ENCODE data around the gene MED22.

Gene MED22

DNA sequence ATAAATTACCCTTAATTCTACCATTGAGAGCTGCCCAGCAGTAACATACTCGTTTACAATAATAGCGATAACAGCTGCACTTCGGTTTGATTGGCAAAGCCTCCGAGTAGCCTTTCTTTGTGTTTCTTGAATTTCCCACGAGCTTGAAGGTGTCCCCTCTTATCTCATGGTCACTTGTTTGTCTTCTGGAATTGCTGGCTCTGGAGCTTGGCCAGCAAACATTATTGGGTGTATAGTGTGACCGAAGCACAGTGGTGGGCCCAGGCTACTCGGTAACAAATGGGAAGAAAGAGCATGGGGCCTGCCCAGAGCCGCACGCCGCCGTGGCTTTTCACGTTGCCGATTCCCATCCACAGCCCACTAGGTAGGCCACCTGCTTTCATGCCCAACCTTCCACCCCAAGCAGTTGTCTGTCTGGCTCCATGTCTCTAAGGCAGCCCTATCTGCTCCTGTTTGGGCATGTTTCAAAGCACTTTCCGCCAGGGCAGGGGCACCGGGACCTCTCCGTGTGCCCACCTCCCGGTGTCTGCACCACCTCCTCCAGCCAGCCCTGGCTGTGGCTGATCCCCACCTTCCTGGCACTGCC lies 36.9 kb upstream of the MED22 start:
- Histone ChIP-seq H3K36me3 (ENCODE audit: low read length) (no peaks in the 10 kb centered on the region), H3K4me3 (ENCODE audit: insufficient read depth, low read length, poor library complexity, severe bottlenecking) (no peak overlapping the region), H3K9me3 (ENCODE audit: insufficient read depth, low read length) (no peaks in the 10 kb centered on the region; the same call in 1 of the 2 replicates), H3F3A (ENCODE audit: insufficient read depth) (no peaks in the 10 kb centered on the region), H4K20me1 (ENCODE audit: low read depth, low read length) (no peaks in the 10 kb centered on the region), H3K27me3 (ENCODE audit: low read length) (no peaks in the 10 kb centered on the region), H3K79me2 (ENCODE audit: insufficient read depth, low read length) (no peaks in the 10 kb centered on the region), H3K4me2 (ENCODE audit: low read depth, low read length, poor library complexity, severe bottlenecking) (no peak overlapping the region), H3K9me2 (replicated peaks; ENCODE audit: insufficient read depth, low read length) (no peaks in the 10 kb centered on the region), H3K9ac (ENCODE audit: low read length) (no peak overlapping the region), H3K27ac (ENCODE audit: low read depth, low read length) (no peak overlapping the region), H2AFZ (ENCODE audit: low read depth, low read length, severe bottlenecking) (no peak overlapping the region)
- TF ChIP-seq EZH2phosphoT487 (conservative IDR thresholded peaks at IDR 0.05; ENCODE audit: low read length): no peak
- TF ChIP-seq, protein P1, sequence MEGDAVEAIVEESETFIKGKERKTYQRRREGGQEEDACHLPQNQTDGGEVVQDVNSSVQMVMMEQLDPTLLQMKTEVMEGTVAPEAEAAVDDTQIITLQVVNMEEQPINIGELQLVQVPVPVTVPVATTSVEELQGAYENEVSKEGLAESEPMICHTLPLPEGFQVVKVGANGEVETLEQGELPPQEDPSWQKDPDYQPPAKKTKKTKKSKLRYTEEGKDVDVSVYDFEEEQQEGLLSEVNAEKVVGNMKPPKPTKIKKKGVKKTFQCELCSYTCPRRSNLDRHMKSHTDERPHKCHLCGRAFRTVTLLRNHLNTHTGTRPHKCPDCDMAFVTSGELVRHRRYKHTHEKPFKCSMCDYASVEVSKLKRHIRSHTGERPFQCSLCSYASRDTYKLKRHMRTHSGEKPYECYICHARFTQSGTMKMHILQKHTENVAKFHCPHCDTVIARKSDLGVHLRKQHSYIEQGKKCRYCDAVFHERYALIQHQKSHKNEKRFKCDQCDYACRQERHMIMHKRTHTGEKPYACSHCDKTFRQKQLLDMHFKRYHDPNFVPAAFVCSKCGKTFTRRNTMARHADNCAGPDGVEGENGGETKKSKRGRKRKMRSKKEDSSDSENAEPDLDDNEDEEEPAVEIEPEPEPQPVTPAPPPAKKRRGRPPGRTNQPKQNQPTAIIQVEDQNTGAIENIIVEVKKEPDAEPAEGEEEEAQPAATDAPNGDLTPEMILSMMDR (IDR thresholded peaks at IDR 0.05; ENCODE audit: insufficient read depth, low read length, poor library complexity, severe bottlenecking): no peak

DNA sequence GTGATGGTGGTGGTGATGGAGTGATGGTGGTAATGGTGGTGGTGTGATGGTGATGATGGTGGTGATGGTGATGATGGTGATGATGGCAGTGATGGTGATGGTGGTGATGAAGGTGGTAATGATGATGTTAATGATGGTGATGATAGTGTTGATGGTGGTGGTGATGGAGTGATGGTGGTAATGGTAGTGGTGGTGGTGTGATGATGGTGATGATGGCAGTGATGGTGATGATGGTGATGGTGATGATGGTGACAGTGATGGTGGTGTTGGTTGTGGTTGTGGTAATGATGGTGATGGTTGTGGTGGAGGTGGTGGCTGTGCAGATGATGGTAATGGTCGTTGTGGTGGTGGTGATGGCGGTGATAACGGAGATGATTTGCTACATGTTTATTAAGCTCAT lies 35.5 kb upstream of the MED22 start:
- no peaks in the 10 kb centered on the region for H3K9me2 ChIP-seq (replicated peaks; ENCODE audit: insufficient read depth, low read length)
- H2AFZ ChIP-seq (ENCODE audit: low read depth, low read length, severe bottlenecking): no peak overlapping the region
- no peak overlapping the region for H3K27ac ChIP-seq (ENCODE audit: low read depth, low read length)
- H3K36me3 ChIP-seq (ENCODE audit: low read length): no peaks in the 10 kb centered on the region
- no peak overlapping the region for H3K4me2 ChIP-seq (ENCODE audit: low read depth, low read length, poor library complexity, severe bottlenecking)
- TF ChIP-seq, protein P1 (IDR thresholded peaks at IDR 0.05; ENCODE audit: insufficient read depth, low read length, poor library complexity, severe bottlenecking): no peak
- TF ChIP-seq EZH2phosphoT487 (conservative IDR thresholded peaks at IDR 0.05; ENCODE audit: low read length): no peak
- H3K27me3 ChIP-seq (ENCODE audit: low read length): no peaks in the 10 kb centered on the region
- no peaks in the 10 kb centered on the region for H3K79me2 ChIP-seq (ENCODE audit: insufficient read depth, low read length)
- H3F3A ChIP-seq (ENCODE audit: insufficient read depth): no peaks in the 10 kb centered on the region
- H3K4me3 ChIP-seq (ENCODE audit: insufficient read depth, low read length, poor library complexity, severe bottlenecking): no peak overlapping the region
- no peaks in the 10 kb centered on the region; the same call in 1 of the 2 replicates for H3K9me3 ChIP-seq (ENCODE audit: insufficient read depth, low read length)
- H3K9ac ChIP-seq (ENCODE audit: low read length): no peak overlapping the region
- no peaks in the 10 kb centered on the region for H4K20me1 ChIP-seq (ENCODE audit: low read depth, low read length)

DNA sequence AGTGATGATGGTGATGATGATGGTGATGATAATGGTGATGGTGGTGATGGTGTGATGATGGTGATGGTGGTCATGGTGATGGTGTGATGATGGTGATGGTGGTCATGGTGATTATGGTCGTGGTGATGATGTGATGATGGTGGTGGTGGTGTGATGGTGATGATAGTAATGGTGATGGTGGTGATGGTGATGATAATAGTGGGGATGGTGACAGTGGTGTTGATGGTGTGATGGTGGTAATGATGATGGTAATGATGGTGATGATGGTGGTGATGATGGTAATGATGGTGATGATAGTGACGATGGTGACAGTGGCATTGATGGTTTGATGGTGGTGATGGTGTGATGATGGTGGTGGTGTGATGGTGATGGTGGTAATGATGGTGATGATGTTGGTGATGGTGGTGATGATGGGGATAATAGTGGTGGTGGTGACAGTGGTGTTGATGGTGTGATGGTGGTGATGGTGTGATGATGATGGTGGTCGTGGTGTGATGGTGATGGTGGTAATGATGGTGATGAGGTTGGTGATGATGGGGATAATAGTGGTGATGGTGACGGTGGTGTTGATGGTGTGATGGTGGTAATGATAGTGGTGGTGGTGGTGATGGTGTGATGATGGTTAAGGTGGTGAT lies 34.7 kb upstream of the MED22 start:
- Histone ChIP-seq H3K9ac (ENCODE audit: low read length) (no peak overlapping the region), H3K27me3 (ENCODE audit: low read length) (no peaks in the 10 kb centered on the region), H3K27ac (ENCODE audit: low read depth, low read length) (no peak overlapping the region), H3K9me3 (ENCODE audit: insufficient read depth, low read length) (no peaks in the 10 kb centered on the region; the same call in 1 of the 2 replicates), H4K20me1 (ENCODE audit: low read depth, low read length) (no peaks in the 10 kb centered on the region), H3K4me2 (ENCODE audit: low read depth, low read length, poor library complexity, severe bottlenecking) (no peak overlapping the region), H3K4me3 (ENCODE audit: insufficient read depth, low read length, poor library complexity, severe bottlenecking) (no peak overlapping the region), H3K9me2 (replicated peaks; ENCODE audit: insufficient read depth, low read length) (no peaks in the 10 kb centered on the region), H3K79me2 (ENCODE audit: insufficient read depth, low read length) (no peaks in the 10 kb centered on the region), H3K36me3 (ENCODE audit: low read length) (no peaks in the 10 kb centered on the region), H2AFZ (ENCODE audit: low read depth, low read length, severe bottlenecking) (no peak overlapping the region), H3F3A (ENCODE audit: insufficient read depth) (no peaks in the 10 kb centered on the region)
- TF ChIP-seq, protein P1 (IDR thresholded peaks at IDR 0.05; ENCODE audit: insufficient read depth, low read length, poor library complexity, severe bottlenecking): no peak
- TF ChIP-seq EZH2phosphoT487 (conservative IDR thresholded peaks at IDR 0.05; ENCODE audit: low read length): no peak

All from SU-DHL-6 (cell line).